OCI-LY1 (cell line): Measurements from ENCODE around the gene CDPF1.

Experiments
- CTCF ChIP-seq: fragments of 200-600 bp; sonication (generic), shearing (Covaris generic); IDR thresholded peaks from 2 replicates; pipeline ENCODE4 v1.5.1; 2017; ENCODE audit warnings: mild to moderate bottlenecking, antibody characterized with exemption, low read length, moderate library complexity, mixed read lengths
- EZH2 ChIP-seq: fragments of 200-600 bp; sonication (generic), shearing (Covaris generic); IDR thresholded peaks from 2 replicates; pipeline ENCODE4 v1.8.0; 2017; ENCODE audit warnings: borderline replicate concordance, mixed run types, mild to moderate bottlenecking, antibody characterized with exemption, low read length, moderate library complexity, mixed read lengths

DNA sequence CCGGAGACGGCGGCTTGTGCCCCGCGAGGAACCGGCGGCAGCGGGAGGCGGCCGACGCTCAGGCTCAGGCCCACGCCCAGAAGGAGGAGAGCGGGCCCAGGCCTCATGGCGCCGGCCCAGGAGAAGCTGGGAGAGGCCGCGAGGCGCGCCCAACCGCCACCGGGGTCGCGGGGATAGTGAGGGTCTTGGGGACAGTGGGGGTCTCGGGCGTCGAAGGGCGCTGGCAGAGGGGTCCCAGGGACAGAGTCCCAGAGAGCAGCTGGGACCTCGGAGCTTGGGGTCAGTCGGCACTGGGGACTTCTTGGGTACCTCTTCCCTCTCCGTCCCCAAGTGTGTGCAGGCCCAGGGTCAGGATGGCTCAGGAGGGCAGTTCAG, 13.1 kb upstream of the CDPF1 start, which contains the start of gene PKDREJ:
- TF ChIP-seq CTCF (no peak), EZH2 (no peak)
